ENCODE data around the gene NFE2L2. TPM values are rescaled to one million over a fixed set of nuclear protein-coding genes. Genes with fewer than 3 reads are reported as not detected.

NFE2L2 gene
- total RNA-seq, 1 experiment from 2014 or later: 80.0 TPM

DNA sequence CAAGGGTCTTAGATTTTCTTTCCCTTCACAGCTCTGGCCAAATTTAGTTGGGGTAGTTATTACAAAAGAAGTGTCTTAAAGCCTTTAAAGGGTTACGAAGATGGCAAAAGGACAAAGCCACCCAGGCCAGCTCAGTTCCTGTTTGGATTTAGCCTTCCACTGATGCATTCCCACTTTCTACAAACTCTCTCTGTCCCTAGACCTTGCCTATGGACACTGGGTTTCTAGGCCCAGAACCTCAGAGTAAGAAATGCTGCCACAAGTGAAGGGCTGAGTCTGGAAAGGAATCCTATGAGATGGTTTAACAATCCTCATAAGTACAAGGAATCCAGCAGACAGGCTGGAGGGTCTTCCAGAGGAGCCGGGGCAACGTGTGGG, 13.4 kb downstream of the NFE2L2 start:
- POLR2A ChIA-PET (ENCODE audit: low non-redundant PET): no interaction called here
- H3K27me3 ChIP-seq (replicated peaks; ENCODE audit: insufficient read depth, low read depth, low read length, poor library complexity): no peaks in the 10 kb centered on the region
- no peak for DNase-seq (ENCODE audit: low spot score)
- H3K27ac ChIP-seq (ENCODE audit: low read depth, low read length, poor library complexity, severe bottlenecking): peak overlapping the region; percentile 57
- H3K9me3 ChIP-seq (ENCODE audit: low read depth, low read length, poor library complexity, severe bottlenecking): no peaks in the 10 kb centered on the region
- CTCF ChIA-PET: no interaction called here
- H3K4me3 ChIP-seq (ENCODE audit: low read depth, low read length, poor library complexity, severe bottlenecking): no peak overlapping the region
- no peaks in the 10 kb centered on the region for H3K36me3 ChIP-seq (ENCODE audit: insufficient read depth, low read length, poor library complexity, severe bottlenecking)
- intact Hi-C loops (cut with micrococcal nuclease; ENCODE audit: unreplicated experiment): no loop called here
- peaks cover 41% of the 10 kb centered on the region for H3K4me1 ChIP-seq (ENCODE audit: insufficient read depth, low read length, poor library complexity, severe bottlenecking)
- TF ChIP-seq CTCF (conservative IDR thresholded peaks at IDR 0.05; ENCODE audit: low read depth, low read length) (no peak), EZH2 (IDR thresholded peaks at IDR 0.05; ENCODE audit: borderline replicate concordance, low read depth, low read length, poor library complexity, severe bottlenecking) (no peak)
- no TSS peak for BruUV-seq (replicated peaks)

GRCh38 chr2:177250461-177250860, 14.1 kb downstream of the NFE2L2 start:
- intact Hi-C loops (cut with micrococcal nuclease; ENCODE audit: unreplicated experiment): no loop called here
- H3K27ac ChIP-seq (ENCODE audit: low read depth, low read length, poor library complexity, severe bottlenecking): no peak overlapping the region
- no peak overlapping the region for H3K4me3 ChIP-seq (ENCODE audit: low read depth, low read length, poor library complexity, severe bottlenecking)
- H3K4me1 ChIP-seq (ENCODE audit: insufficient read depth, low read length, poor library complexity, severe bottlenecking): peaks cover 43% of the 10 kb centered on the region
- TF ChIP-seq EZH2 (IDR thresholded peaks at IDR 0.05; ENCODE audit: borderline replicate concordance, low read depth, low read length, poor library complexity, severe bottlenecking) (no peak), CTCF (conservative IDR thresholded peaks at IDR 0.05; ENCODE audit: low read depth, low read length) (no peak)
- no peaks in the 10 kb centered on the region for H3K36me3 ChIP-seq (ENCODE audit: insufficient read depth, low read length, poor library complexity, severe bottlenecking)
- ChIA-PET CTCF (no interaction called here), POLR2A (ENCODE audit: low non-redundant PET) (no interaction called here)
- DNase-seq (ENCODE audit: low spot score): no peak
- no peaks in the 10 kb centered on the region for H3K27me3 ChIP-seq (replicated peaks; ENCODE audit: insufficient read depth, low read depth, low read length, poor library complexity)
- no peaks in the 10 kb centered on the region for H3K9me3 ChIP-seq (ENCODE audit: low read depth, low read length, poor library complexity, severe bottlenecking)
- BruUV-seq (replicated peaks): no TSS peak

GRCh38 chr2:177249038-177249437, 15.5 kb downstream of the NFE2L2 start:
- DNase-seq (ENCODE audit: low spot score): no peak
- H3K27me3 ChIP-seq (replicated peaks; ENCODE audit: insufficient read depth, low read depth, low read length, poor library complexity): no peaks in the 10 kb centered on the region
- no peaks in the 10 kb centered on the region for H3K36me3 ChIP-seq (ENCODE audit: insufficient read depth, low read length, poor library complexity, severe bottlenecking)
- no peak for TF ChIP-seq CTCF (conservative IDR thresholded peaks at IDR 0.05; ENCODE audit: low read depth, low read length)
- no peak for TF ChIP-seq EZH2 (IDR thresholded peaks at IDR 0.05; ENCODE audit: borderline replicate concordance, low read depth, low read length, poor library complexity, severe bottlenecking)
- H3K4me1 ChIP-seq (ENCODE audit: insufficient read depth, low read length, poor library complexity, severe bottlenecking): peaks cover 41% of the 10 kb centered on the region
- no peaks in the 10 kb centered on the region for H3K9me3 ChIP-seq (ENCODE audit: low read depth, low read length, poor library complexity, severe bottlenecking)
- intact Hi-C loops (cut with micrococcal nuclease; ENCODE audit: unreplicated experiment): no loop called here
- POLR2A ChIA-PET (ENCODE audit: low non-redundant PET): no interaction called here
- no peak overlapping the region for H3K4me3 ChIP-seq (ENCODE audit: low read depth, low read length, poor library complexity, severe bottlenecking)
- BruUV-seq (replicated peaks): no TSS peak
- no peak overlapping the region for H3K27ac ChIP-seq (ENCODE audit: low read depth, low read length, poor library complexity, severe bottlenecking)
- CTCF ChIA-PET: interaction anchor here (0.5 kb wide), 1 partner anchor 10 kb away, joined by 3 read pairs; no protein-coding TSS in a partner anchor

Data from A673 (cell line).